Muscle of leg (tissue), 11 donors: ENCODE data around the gene CLMN. TPM values are rescaled to one million over a fixed set of nuclear protein-coding genes. Genes with fewer than 3 reads are reported as not detected.

Source experiments
- DNase-seq: peaks from one replicate; pipeline ENCODE4 v3.0.0; 2013
- H3K27ac ChIP-seq: one replicate; pipeline ENCODE4 v1.5.1; 2013; ENCODE audit warnings: mild to moderate bottlenecking, low read length, control low read depth
- H3K27me3 ChIP-seq: one replicate; pipeline ENCODE4 v1.6.1; 2013; ENCODE audit warnings: low read length; ENCODE audit not compliant: control insufficient read depth, insufficient read depth
- H3K36me3 ChIP-seq: one replicate; pipeline ENCODE4 v1.6.1; 2013; ENCODE audit warnings: low read length; ENCODE audit not compliant: control insufficient read depth, insufficient read depth
- H3K4me1 ChIP-seq: one replicate; pipeline ENCODE4 v1.6.1; 2013; ENCODE audit warnings: low read length; ENCODE audit not compliant: control insufficient read depth, insufficient read depth
- H3K4me3 ChIP-seq: one replicate; pipeline ENCODE4 v1.5.1; 2013; ENCODE audit warnings: low read length, control low read depth
- H3K9me3 ChIP-seq: replicated peaks from 2 replicates; pipeline ENCODE4 v1.6.1; 2013; ENCODE audit warnings: low read depth, low read length; ENCODE audit not compliant: control insufficient read depth
- WGBS: methylation state at CpG from one replicate; pipeline ENCODE4 v1.1.5; 2013; ENCODE audit warnings: missing lambda C conversion rate; ENCODE audit not compliant: insufficient coverage; 5-methylcytosine and 5-hydroxymethylcytosine counted together
- polyA plus RNA-seq, 8 donors: library from polyadenylated mRNA; unstranded; fragments of 120-200 nt; gene quantifications; one replicate each; pipeline versions ENCODE4 v1.2.1 to v1.2.3, GENCODE V29; 2013; ENCODE audit warnings: inconsistent platforms in 1 of 8, low replicate concordance in 1 of 8; ENCODE audit not compliant: insufficient read length in 8 of 8, insufficient read depth in 1 of 8
- total RNA-seq: library from RNA; stranded (reverse); fragments of 120-200 nt; gene quantifications from one replicate; pipeline ENCODE4 v1.2.4, GENCODE V29; 2013

The CLMN gene
- total and polyA plus RNA-seq, 9 donors, result 2.1 to 4.0 (median 2.8) TPM

DNA sequence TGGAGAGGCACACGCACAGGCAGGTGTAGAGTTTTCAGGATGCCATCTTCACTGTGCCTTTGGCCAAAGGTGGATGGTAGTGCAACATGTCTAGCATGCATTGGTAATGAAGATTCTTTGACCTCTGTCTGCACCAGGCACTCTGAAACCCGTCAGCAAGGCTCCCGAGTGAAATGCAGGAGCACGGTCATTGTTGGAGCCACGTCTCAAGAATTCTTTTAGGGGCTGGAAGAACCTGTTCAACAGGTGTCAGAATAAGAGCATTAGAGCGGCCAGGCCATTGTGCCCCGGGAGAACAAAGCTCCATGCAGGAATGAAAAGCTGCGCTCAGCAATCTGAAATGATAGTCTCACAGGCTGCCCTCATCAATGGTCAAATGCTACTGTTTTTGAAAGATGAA lies 122.2 kb downstream of the CLMN start:
- H3K36me3 ChIP-seq, result peaks cover 4% of the 10 kb centered on the region
- no peak for DNase-seq
- 73% methylated on average over 8 of the region's 8 CpGs for WGBS

GRCh38 chr14:95196826-95197545 lies 122.7 kb downstream of the CLMN start:
- H3K27me3 ChIP-seq, result no peaks in the 10 kb centered on the region
- no peak overlapping the region for H3K4me3 ChIP-seq
- peaks cover 4% of the 10 kb centered on the region for H3K36me3 ChIP-seq
- H3K27ac ChIP-seq, result no peak overlapping the region
- 86% methylated on average over 1 of the region's 2 CpGs for WGBS
- no peaks in the 10 kb centered on the region for H3K9me3 ChIP-seq
- DNase-seq, result no peak
- H3K4me1 ChIP-seq, result peaks cover 3% of the 10 kb centered on the region

More for the DNA sequence above, 122.2 kb downstream of the CLMN start:
- H3K9me3 ChIP-seq, result no peaks in the 10 kb centered on the region
- H3K27me3 ChIP-seq, result no peaks in the 10 kb centered on the region
- H3K27ac ChIP-seq, result no peak overlapping the region
- peaks cover 3% of the 10 kb centered on the region for H3K4me1 ChIP-seq
- no peak overlapping the region for H3K4me3 ChIP-seq

DNA sequence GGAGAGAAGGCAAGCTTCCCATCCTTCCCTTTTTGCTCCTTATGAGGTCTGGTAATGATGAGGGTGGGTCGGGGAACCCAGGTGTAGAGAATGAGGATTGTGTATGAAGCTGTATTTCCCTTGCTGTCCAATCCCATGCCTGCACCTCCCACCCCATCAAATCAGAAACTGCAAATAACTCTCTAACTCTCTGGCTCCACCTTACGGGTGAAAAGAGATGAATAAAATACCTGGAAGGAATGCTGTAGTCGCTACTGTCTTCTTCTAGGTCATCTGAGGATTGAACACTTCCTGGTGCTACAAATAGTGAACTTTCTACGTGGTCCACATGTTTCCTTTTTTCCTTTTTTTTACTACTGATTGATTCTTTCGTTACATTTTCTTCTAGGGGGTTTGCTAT lies 123.4 kb downstream of the CLMN start:
- Histone ChIP-seq H3K4me1 (peaks cover 3% of the 10 kb centered on the region), H3K27me3 (no peaks in the 10 kb centered on the region), H3K36me3 (peaks cover 4% of the 10 kb centered on the region), H3K9me3 (no peaks in the 10 kb centered on the region), H3K27ac (no peak overlapping the region), H3K4me3 (no peak overlapping the region)
- WGBS, result 70% methylated on average over 2 of the region's 5 CpGs
- no peak for DNase-seq

GRCh38 chr14:95195031-95195430 lies 124.7 kb downstream of the CLMN start:
- DNase-seq, result no peak
- Histone ChIP-seq H3K4me1 (peaks cover 12% of the 10 kb centered on the region), H3K4me3 (no peak overlapping the region), H3K9me3 (no peaks in the 10 kb centered on the region), H3K27ac (no peak overlapping the region), H3K27me3 (no peaks in the 10 kb centered on the region), H3K36me3 (peaks cover 4% of the 10 kb centered on the region)
- 91% methylated on average over 6 of the region's 6 CpGs for WGBS

GRCh38 chr14:95193081-95193480 lies 126.6 kb downstream of the CLMN start:
- DNase-seq, result peak; percentile 60
- peaks cover 2% of the 10 kb centered on the region for H3K9me3 ChIP-seq
- H3K36me3 ChIP-seq, result no peaks in the 10 kb centered on the region
- H3K4me1 ChIP-seq, result peaks cover 17% of the 10 kb centered on the region
- WGBS, result 44% methylated on average over 1 of the region's 6 CpGs
- H3K27ac ChIP-seq, result peak overlapping the region; percentile 1
- no peak overlapping the region for H3K4me3 ChIP-seq
- H3K27me3 ChIP-seq, result no peaks in the 10 kb centered on the region

DNA sequence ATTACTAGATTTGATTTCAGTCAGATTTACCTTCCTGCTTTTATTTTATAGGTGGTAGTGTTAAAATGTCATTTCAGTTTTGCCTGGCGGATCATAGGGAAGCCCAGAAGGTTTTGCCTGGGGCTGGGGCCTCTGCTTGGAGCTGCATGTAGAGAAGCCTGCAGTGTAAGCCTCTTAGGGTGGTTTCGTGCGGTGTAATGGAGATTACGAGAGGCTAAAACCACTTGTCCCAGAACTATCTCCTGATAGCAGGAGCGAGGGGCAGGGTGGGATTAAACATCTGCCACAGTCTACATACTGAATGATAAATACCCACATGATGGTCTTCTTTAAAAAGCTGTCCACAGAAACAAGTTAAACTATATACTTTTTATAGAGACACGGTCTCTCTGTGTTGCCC lies 127.4 kb downstream of the CLMN start:
- Histone ChIP-seq H3K9me3 (peaks cover 7% of the 10 kb centered on the region), H3K27ac (peak overlapping the region; percentile 7), H3K27me3 (no peaks in the 10 kb centered on the region), H3K4me1 (peaks cover 17% of the 10 kb centered on the region), H3K4me3 (no peak overlapping the region), H3K36me3 (no peaks in the 10 kb centered on the region)
- 83% methylated on average over 2 of the region's 6 CpGs for WGBS
- no peak for DNase-seq

GRCh38 chr14:95191445-95192199 lies 128.1 kb downstream of the CLMN start:
- 90% methylated on average over 18 of the region's 21 CpGs for WGBS
- no peak overlapping the region for H3K27ac ChIP-seq
- no peak overlapping the region for H3K4me3 ChIP-seq
- H3K27me3 ChIP-seq, result no peaks in the 10 kb centered on the region
- peaks cover 7% of the 10 kb centered on the region for H3K9me3 ChIP-seq
- no peaks in the 10 kb centered on the region for H3K36me3 ChIP-seq
- peaks cover 17% of the 10 kb centered on the region for H3K4me1 ChIP-seq
- no peak for DNase-seq

DNA sequence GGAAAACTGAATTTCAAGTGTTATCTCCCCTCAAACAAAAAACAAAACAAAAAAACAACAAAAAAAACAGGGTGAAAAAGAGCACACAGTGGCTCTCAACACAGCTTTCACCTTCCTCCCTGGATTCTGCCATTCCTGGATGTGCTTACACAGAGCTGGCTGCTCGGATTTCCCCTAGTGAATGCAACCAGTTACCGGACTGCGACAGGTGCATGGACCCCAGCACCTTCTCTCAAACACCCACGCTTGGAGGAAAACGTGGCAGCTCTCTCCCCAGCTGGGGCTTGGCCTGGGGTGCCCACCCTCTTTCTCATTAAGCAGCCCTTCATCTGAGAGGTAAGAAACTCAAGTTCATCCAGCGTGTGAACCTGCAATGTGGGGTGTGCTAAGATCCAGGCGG lies 128.9 kb downstream of the CLMN start:
- Histone ChIP-seq H3K4me3 (no peak overlapping the region), H3K27ac (no peak overlapping the region), H3K9me3 (peaks cover 7% of the 10 kb centered on the region), H3K4me1 (peaks cover 17% of the 10 kb centered on the region), H3K36me3 (no peaks in the 10 kb centered on the region), H3K27me3 (no peaks in the 10 kb centered on the region)
- DNase-seq, result no peak
- 78% methylated on average over 1 of the region's 7 CpGs for WGBS

DNA sequence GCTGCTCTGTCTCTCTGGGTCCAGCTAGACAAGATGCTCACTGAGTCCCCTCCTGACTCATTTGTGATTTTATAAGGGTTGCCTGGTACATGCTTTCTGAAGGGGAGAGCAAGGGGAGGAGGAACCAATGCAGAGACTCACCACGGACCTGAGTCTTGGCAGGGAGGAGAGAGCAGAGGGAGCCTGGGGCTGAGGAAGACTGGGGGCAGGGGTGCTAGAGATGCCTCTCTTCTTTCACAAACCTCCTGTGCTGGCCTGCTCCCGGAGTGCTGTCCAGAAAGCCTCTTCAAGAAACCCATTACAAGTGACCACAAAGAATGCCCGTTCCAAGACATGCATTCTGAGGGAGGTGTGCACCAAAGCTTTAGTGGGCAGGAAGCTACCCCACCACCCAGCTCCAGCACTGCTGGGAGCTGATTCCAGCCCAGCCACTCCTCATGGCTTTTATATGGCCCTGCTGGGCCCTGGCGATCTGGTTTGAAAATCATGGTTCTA lies 129.3 kb downstream of the CLMN start:
- no peaks in the 10 kb centered on the region for H3K36me3 ChIP-seq
- peaks cover 20% of the 10 kb centered on the region for H3K4me1 ChIP-seq
- no peaks in the 10 kb centered on the region for H3K27me3 ChIP-seq
- H3K27ac ChIP-seq, result no peak overlapping the region
- 88% methylated on average over 1 of the region's 4 CpGs for WGBS
- H3K9me3 ChIP-seq, result peaks cover 7% of the 10 kb centered on the region
- no peak overlapping the region for H3K4me3 ChIP-seq
- no peak for DNase-seq

DNA sequence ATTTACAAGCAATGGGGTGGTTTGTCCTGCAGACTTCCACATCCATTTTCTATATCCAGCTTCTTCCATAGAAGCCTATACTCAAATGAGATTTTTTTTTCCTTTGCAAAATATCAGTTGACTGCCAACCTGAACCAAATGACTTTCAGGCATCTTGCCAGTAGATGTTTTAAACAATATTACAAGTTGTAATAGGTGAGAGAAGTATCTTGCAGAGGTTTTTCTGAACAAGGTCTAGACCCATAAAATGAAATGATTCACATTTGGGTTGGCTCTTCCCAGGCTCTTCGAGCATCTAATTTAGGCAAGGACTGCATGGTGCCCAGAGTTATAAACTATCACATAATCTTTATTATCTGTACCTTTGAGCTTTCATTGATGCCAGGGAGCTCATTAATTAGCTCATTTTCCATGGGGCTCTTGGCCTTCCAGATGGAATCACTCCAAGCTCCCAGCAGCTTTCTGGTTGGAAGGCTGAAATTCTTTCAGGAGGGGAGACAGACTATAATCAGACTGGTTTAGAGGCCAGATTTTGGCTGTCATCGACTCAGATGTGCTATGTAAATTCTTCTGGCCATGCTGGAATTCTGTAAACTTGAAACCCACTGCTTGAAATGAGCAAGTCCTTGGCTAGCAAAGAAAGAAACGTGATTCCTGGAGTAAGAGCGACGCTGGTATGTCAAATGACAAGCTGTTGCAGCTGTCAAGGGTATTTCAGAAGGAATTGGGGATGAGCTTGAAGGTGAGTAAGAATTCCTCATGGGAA lies 130.2 kb downstream of the CLMN start:
- H3K27me3 ChIP-seq, result no peaks in the 10 kb centered on the region
- H3K27ac ChIP-seq, result no peak overlapping the region
- H3K4me1 ChIP-seq, result peaks cover 29% of the 10 kb centered on the region
- H3K36me3 ChIP-seq, result no peaks in the 10 kb centered on the region
- peaks cover 7% of the 10 kb centered on the region for H3K9me3 ChIP-seq
- H3K4me3 ChIP-seq, result no peak overlapping the region
- 29% methylated on average over 5 of the region's 5 CpGs for WGBS
- DNase-seq, result peak; percentile 52
